ENCODE data around the gene SHMT1. TPM values are rescaled to one million over a fixed set of nuclear protein-coding genes. Genes with fewer than 3 reads are reported as not detected.

Gene SHMT1
- total RNA-seq, 1 donor from 2014 or later: 6.4 TPM

- DNase-seq (ENCODE audit: low read depth): no peak
- Mint-ChIP-seq H3K27ac (ENCODE audit: unreplicated experiment) (no peak overlapping the region), H3K36me3 (ENCODE audit: low read depth, unreplicated experiment) (no peaks in the 10 kb centered on the region), H3K4me1 (ENCODE audit: low read depth, unreplicated experiment) (no peaks in the 10 kb centered on the region), H3K9me3 (ENCODE audit: unreplicated experiment) (no peaks in the 10 kb centered on the region), H3K27me3 (ENCODE audit: low read depth, unreplicated experiment) (peaks cover 18% of the 10 kb centered on the region), H3K4me3 (ENCODE audit: unreplicated experiment) (no peak overlapping the region)
- TF ChIP-seq EZH2 (IDR thresholded peaks at IDR 0.05; ENCODE audit: insufficient read depth, low read length): no peak
- TF ChIP-seq CTCF (IDR thresholded peaks at IDR 0.05; ENCODE audit: insufficient read depth, low read depth, low read length): no peak
- Histone ChIP-seq H3K9me3 (ENCODE audit: insufficient read depth, low read depth, low read length) (no peaks in the 10 kb centered on the region), H3K27me3 (ENCODE audit: insufficient read depth, low read length) (peaks cover 5% of the 10 kb centered on the region), H3K4me1 (ENCODE audit: insufficient read depth, low read length) (no peaks in the 10 kb centered on the region), H2AFZ (ENCODE audit: low read depth, low read length) (no peak overlapping the region), H3K4me3 (ENCODE audit: insufficient read depth, low read depth, low read length) (no peak overlapping the region), H3K4me2 (ENCODE audit: low read length) (no peak overlapping the region), H3K9ac (ENCODE audit: low read length) (no peak overlapping the region), H4K20me1 (ENCODE audit: insufficient read depth, low read length) (no peaks in the 10 kb centered on the region), H3K79me2 (ENCODE audit: insufficient read depth, low read length) (no peaks in the 10 kb centered on the region), H3K36me3 (ENCODE audit: insufficient read depth, low read length) (no peaks in the 10 kb centered on the region), H3K27ac (ENCODE audit: low read depth, low read length) (no peak overlapping the region)
- FAIRE-seq: no peak
Observed at GRCh38 chr17:18381953-18382245, 18.5 kb upstream of the SHMT1 start.

GRCh38 chr17:18381158-18381952, 18.0 kb upstream of the SHMT1 start:
- no peak overlapping the region for H3K4me3 Mint-ChIP-seq (ENCODE audit: unreplicated experiment)
- Histone ChIP-seq H3K36me3 (ENCODE audit: insufficient read depth, low read length) (no peaks in the 10 kb centered on the region), H3K27ac (ENCODE audit: low read depth, low read length) (no peak overlapping the region), H3K4me3 (ENCODE audit: insufficient read depth, low read depth, low read length) (no peak overlapping the region), H3K79me2 (ENCODE audit: insufficient read depth, low read length) (no peaks in the 10 kb centered on the region), H3K4me2 (ENCODE audit: low read length) (no peak overlapping the region), H3K4me1 (ENCODE audit: insufficient read depth, low read length) (no peaks in the 10 kb centered on the region), H4K20me1 (ENCODE audit: insufficient read depth, low read length) (no peaks in the 10 kb centered on the region), H2AFZ (ENCODE audit: low read depth, low read length) (no peak overlapping the region), H3K9ac (ENCODE audit: low read length) (no peak overlapping the region), H3K9me3 (ENCODE audit: insufficient read depth, low read depth, low read length) (no peaks in the 10 kb centered on the region), H3K27me3 (ENCODE audit: insufficient read depth, low read length) (peaks cover 5% of the 10 kb centered on the region)
- H3K9me3 Mint-ChIP-seq (ENCODE audit: unreplicated experiment): no peaks in the 10 kb centered on the region
- no peaks in the 10 kb centered on the region for H3K36me3 Mint-ChIP-seq (ENCODE audit: low read depth, unreplicated experiment)
- FAIRE-seq: no peak
- peaks cover 18% of the 10 kb centered on the region for H3K27me3 Mint-ChIP-seq (ENCODE audit: low read depth, unreplicated experiment)
- no peaks in the 10 kb centered on the region for H3K4me1 Mint-ChIP-seq (ENCODE audit: low read depth, unreplicated experiment)
- DNase-seq (ENCODE audit: low read depth): no peak
- no peak overlapping the region for H3K27ac Mint-ChIP-seq (ENCODE audit: unreplicated experiment)
- no peak for TF ChIP-seq CTCF (IDR thresholded peaks at IDR 0.05; ENCODE audit: insufficient read depth, low read depth, low read length)
- TF ChIP-seq EZH2 (IDR thresholded peaks at IDR 0.05; ENCODE audit: insufficient read depth, low read length): no peak

GRCh38 chr17:18380471-18381157, 17.3 kb upstream of the SHMT1 start:
- Histone ChIP-seq H3K9ac (ENCODE audit: low read length) (no peak overlapping the region), H3K36me3 (ENCODE audit: insufficient read depth, low read length) (no peaks in the 10 kb centered on the region), H3K27me3 (ENCODE audit: insufficient read depth, low read length) (no peaks in the 10 kb centered on the region), H3K4me2 (ENCODE audit: low read length) (no peak overlapping the region), H4K20me1 (ENCODE audit: insufficient read depth, low read length) (no peaks in the 10 kb centered on the region), H3K4me1 (ENCODE audit: insufficient read depth, low read length) (no peaks in the 10 kb centered on the region), H3K9me3 (ENCODE audit: insufficient read depth, low read depth, low read length) (no peaks in the 10 kb centered on the region), H3K79me2 (ENCODE audit: insufficient read depth, low read length) (no peaks in the 10 kb centered on the region), H2AFZ (ENCODE audit: low read depth, low read length) (no peak overlapping the region), H3K27ac (ENCODE audit: low read depth, low read length) (no peak overlapping the region), H3K4me3 (ENCODE audit: insufficient read depth, low read depth, low read length) (no peak overlapping the region)
- no peak for DNase-seq (ENCODE audit: low read depth)
- Mint-ChIP-seq H3K9me3 (ENCODE audit: unreplicated experiment) (peaks cover 1% of the 10 kb centered on the region), H3K36me3 (ENCODE audit: low read depth, unreplicated experiment) (no peaks in the 10 kb centered on the region), H3K4me1 (ENCODE audit: low read depth, unreplicated experiment) (no peaks in the 10 kb centered on the region), H3K4me3 (ENCODE audit: unreplicated experiment) (no peak overlapping the region), H3K27me3 (ENCODE audit: low read depth, unreplicated experiment) (peaks cover 11% of the 10 kb centered on the region), H3K27ac (ENCODE audit: unreplicated experiment) (no peak overlapping the region)
- TF ChIP-seq EZH2 (IDR thresholded peaks at IDR 0.05; ENCODE audit: insufficient read depth, low read length) (no peak), CTCF (IDR thresholded peaks at IDR 0.05; ENCODE audit: insufficient read depth, low read depth, low read length) (no peak)
- no peak for FAIRE-seq

Data from astrocyte (in vitro differentiated cells and primary cell).